PC-3 (cell line): ENCODE data around the gene ANKS1B. TPM values are rescaled to one million over a fixed set of nuclear protein-coding genes. Genes with fewer than 3 reads are reported as not detected.

Source experiments
- ATAC-seq: fragments of 200-7000 bp; cut with Tn5 transposase; 2 replicates; pipeline ENCODE4 v1.9.1; 2020; ENCODE audit warnings: mild to moderate bottlenecking, moderate library complexity
- BruUV-seq: library from RNA; stranded (reverse); fragments of 400-500 nt; replicated peaks from 2 replicates; lab custom pipeline; 2021; lab: Mats Ljungman, UMichigan
- CTCF ChIA-PET: fragments of 300-600 bp; sonication (Branson Sonifier 250); formaldehyde crosslinking; loops from one replicate; lab custom pipeline; 2022; ENCODE audit warnings: antibody characterized with exemption; lab: Charles Lee
- POLR2A ChIA-PET: fragments of 300-600 bp; sonication (Branson Sonifier 250); formaldehyde crosslinking; loops from one replicate; lab custom pipeline; 2022; ENCODE audit warnings: antibody characterized with exemption; ENCODE audit not compliant: unreplicated experiment; lab: Charles Lee
- DNase-seq: peaks from one replicate; pipeline ENCODE4 v3.0.0-alpha.2; 2015
- H2AFZ ChIP-seq: fragments of 300-600 bp; sonication (generic); 2 replicates; pipeline ENCODE4 v1.6.0; 2016; ENCODE audit warnings: antibody characterized with exemption, low read length
- H3F3A ChIP-seq: fragments of 300-600 bp; sonication (generic); one replicate; pipeline ENCODE4 v1.6.0; 2017; ENCODE audit warnings: antibody characterized with exemption, low read length, control low read depth, mild to moderate bottlenecking; ENCODE audit not compliant: unreplicated experiment
- H3K27ac ChIP-seq: fragments of 300-600 bp; sonication (generic); 2 replicates; pipeline ENCODE4 v1.5.1; 2016; ENCODE audit warnings: mild to moderate bottlenecking, low read length
- H3K27me3 ChIP-seq: fragments of 300-600 bp; sonication (generic); 2 replicates; pipeline ENCODE4 v1.6.1; 2016; ENCODE audit warnings: low read length, mixed read lengths
- H3K36me3 ChIP-seq: fragments of 300-600 bp; sonication (generic); 2 replicates; pipeline ENCODE4 v1.6.1; 2016; ENCODE audit warnings: low read depth, mixed run types, low read length, mixed read lengths
- H3K4me1 ChIP-seq: fragments of 300-600 bp; sonication (generic); 2 replicates; pipeline ENCODE4 v1.5.1; 2016; ENCODE audit warnings: low read length; ENCODE audit not compliant: insufficient read depth
- H3K4me2 ChIP-seq: fragments of 300-600 bp; sonication (generic); 2 replicates; pipeline ENCODE4 v1.6.0; 2016; ENCODE audit warnings: low read length
- H3K4me3 ChIP-seq: fragments of 300-600 bp; sonication (generic); 2 replicates; pipeline ENCODE4 v1.5.1; 2016; ENCODE audit warnings: mild to moderate bottlenecking, low read length, mixed read lengths
- H3K79me2 ChIP-seq: fragments of 300-600 bp; sonication (generic); 2 replicates; pipeline ENCODE4 v1.6.1; 2017; ENCODE audit warnings: low read length, mixed read lengths
- H3K9ac ChIP-seq: fragments of 300-600 bp; sonication (generic); 2 replicates; pipeline ENCODE4 v1.6.0; 2016; ENCODE audit warnings: mild to moderate bottlenecking, low read length
- H3K9me2 ChIP-seq: fragments of 300-600 bp; sonication (generic); replicated peaks from 2 replicates; pipeline ENCODE4 v1.6.1; 2016; ENCODE audit warnings: mixed run types, low read length, mixed read lengths
- H3K9me3 ChIP-seq: fragments of 300-600 bp; sonication (generic); 2 replicates; pipeline ENCODE4 v1.6.1; 2016; ENCODE audit warnings: low read length, mixed read lengths
- H4K20me1 ChIP-seq: fragments of 300-600 bp; sonication (generic); 2 replicates; pipeline ENCODE4 v1.6.1; 2016; ENCODE audit warnings: low read length, mixed read lengths
- CTCF ChIP-seq: fragments of 300-600 bp; sonication (generic); conservative IDR thresholded peaks from 2 replicates; pipeline ENCODE4 v1.5.1; 2017; ENCODE audit warnings: antibody characterized with exemption, low read depth, mild to moderate bottlenecking, low read length
- EZH2 ChIP-seq: fragments of 300-600 bp; sonication (generic); IDR thresholded peaks from one replicate; pipeline ENCODE4 v1.6.1; 2017; ENCODE audit warnings: antibody characterized with exemption, mild to moderate bottlenecking, low read length; ENCODE audit not compliant: unreplicated experiment
- EZH2phosphoT487 ChIP-seq: fragments of 300-600 bp; sonication (generic); IDR thresholded peaks from 2 replicates; pipeline ENCODE4 v1.6.1; 2018; ENCODE audit warnings: mild to moderate bottlenecking, antibody characterized with exemption, low read length, borderline replicate concordance
- intact Hi-C: fragments of 100-400 bp; cut with micrococcal nuclease; formaldehyde crosslinking; loops from 2 replicates; pipeline ENCODE4 v1.9.0; 2023
- total RNA-seq: library from RNA; depleted of rRNA; stranded (reverse); fragments of >200 nt; gene quantifications from 2 replicates; pipeline ENCODE4 v1.2.3, GENCODE V29; 2014

ANKS1B gene
- total RNA-seq, 1 experiment from 2014 or later = 0.07 TPM

GRCh38 chr12:98895086-98895651 lies 1089.6 kb downstream of the ANKS1B start:
- no peak overlapping the region for H3K27ac ChIP-seq
- H3K27me3 ChIP-seq = peaks cover 70% of the 10 kb centered on the region
- ATAC-seq (peak; percentile 24; the same call in 1 of the 2 replicates), DNase-seq (no peak)
- H3K4me3 ChIP-seq = no peak overlapping the region
- H4K20me1 ChIP-seq = no peaks in the 10 kb centered on the region
- H3K9me3 ChIP-seq = no peaks in the 10 kb centered on the region
- no peaks in the 10 kb centered on the region for H3K4me1 ChIP-seq
- no peak overlapping the region for H2AFZ ChIP-seq
- TF ChIP-seq CTCF (no peak), EZH2phosphoT487 (peak; percentile 53; the same call in 1 of the 2 replicates), EZH2 (peak; percentile 86)
- no peaks in the 10 kb centered on the region for H3K36me3 ChIP-seq
- no peaks in the 10 kb centered on the region for H3F3A ChIP-seq
- intact Hi-C loops = no loop called here
- ChIA-PET POLR2A (no interaction called here), CTCF (no interaction called here)
- H3K9me2 ChIP-seq = no peaks in the 10 kb centered on the region
- no peak overlapping the region for H3K9ac ChIP-seq
- BruUV-seq = no TSS peak
- H3K4me2 ChIP-seq = no peak overlapping the region
- H3K79me2 ChIP-seq = no peaks in the 10 kb centered on the region

DNA sequence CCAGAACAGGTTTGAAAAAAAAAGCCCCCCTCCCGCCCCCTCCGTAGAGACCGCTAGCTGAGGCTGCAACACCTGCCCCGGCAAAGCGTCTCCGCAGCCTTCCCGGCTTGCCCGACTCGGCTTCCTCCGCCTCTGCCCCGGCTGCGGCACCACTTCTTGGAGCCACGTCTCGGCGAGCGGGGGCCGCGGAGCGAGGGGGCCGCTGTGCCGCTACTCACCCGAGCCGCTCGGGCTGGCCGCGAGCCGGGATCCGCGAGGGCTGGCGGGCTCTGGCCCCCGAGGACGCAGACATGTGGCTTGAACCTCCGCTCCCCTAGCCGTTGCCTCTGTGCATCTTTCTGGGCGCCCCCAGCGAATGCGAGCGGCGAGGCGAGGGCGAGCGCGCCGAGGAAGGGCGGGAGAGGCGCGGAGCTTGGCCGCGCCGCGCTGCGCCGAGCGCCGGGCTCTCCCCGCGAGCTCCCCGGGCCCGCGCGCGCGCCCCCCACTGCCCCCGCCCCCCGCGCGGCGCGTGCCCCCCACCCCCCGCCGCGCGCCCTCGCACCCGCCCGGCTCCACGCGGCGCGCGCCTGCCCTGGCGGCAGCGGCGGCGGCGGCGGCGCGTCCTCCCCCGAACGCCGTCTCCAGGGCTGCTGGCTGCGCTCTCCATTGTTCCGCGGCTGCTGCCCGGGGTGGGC lies 1090.2 kb downstream of the ANKS1B start:
- Histone ChIP-seq H3K9me2 (no peaks in the 10 kb centered on the region), H3K79me2 (no peaks in the 10 kb centered on the region), H3K4me2 (no peak overlapping the region), H3K36me3 (no peaks in the 10 kb centered on the region), H3K4me3 (no peak overlapping the region), H2AFZ (no peak overlapping the region), H3K4me1 (no peaks in the 10 kb centered on the region), H4K20me1 (no peaks in the 10 kb centered on the region), H3K27ac (no peak overlapping the region), H3F3A (no peaks in the 10 kb centered on the region), H3K9me3 (no peaks in the 10 kb centered on the region), H3K9ac (no peak overlapping the region), H3K27me3 (peaks cover 76% of the 10 kb centered on the region)
- ChIA-PET POLR2A (no interaction called here), CTCF (no interaction called here)
- intact Hi-C loops = no loop called here
- DNase-seq (no peak), ATAC-seq (no peak; the same call in 1 of the 2 replicates)
- BruUV-seq = no TSS peak
- TF ChIP-seq EZH2phosphoT487 (peak; percentile 56; the same call in 1 of the 2 replicates), EZH2 (no peak)

DNA sequence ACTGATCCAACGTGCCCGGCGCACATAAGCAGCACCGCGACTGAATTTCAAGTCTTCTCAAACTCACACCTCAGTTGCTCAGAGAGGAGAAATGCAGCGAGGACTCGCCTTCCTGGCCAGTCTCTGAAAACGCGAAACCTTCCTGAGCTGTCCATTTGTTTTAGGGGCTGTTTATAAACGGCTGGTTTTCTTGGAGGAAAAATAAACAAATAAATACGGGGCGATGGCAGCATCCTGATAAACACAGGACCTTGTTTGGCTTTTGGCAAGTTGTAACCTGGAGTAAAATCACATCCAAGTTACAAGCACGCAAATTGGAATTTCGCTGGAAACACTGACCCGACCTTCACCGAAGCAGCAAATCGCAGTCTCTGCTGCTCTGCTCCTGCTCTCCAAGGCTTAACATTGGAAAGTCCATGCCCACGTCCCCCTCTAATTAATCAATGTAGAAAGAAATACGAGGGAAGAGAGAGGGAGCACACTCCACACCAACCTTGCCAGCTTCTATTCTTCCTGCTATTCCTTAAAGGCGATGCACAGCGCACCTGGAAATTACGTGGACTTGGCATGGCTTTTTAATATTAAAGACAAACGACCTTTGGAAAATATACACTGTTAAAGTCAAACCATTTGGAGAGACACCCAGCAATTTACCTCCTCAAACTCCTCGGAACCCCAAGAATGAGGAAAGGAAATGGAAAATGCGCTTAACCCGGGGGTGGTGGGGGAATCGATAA lies 1090.9 kb downstream of the ANKS1B start:
- H2AFZ ChIP-seq = no peak overlapping the region
- H3F3A ChIP-seq = no peaks in the 10 kb centered on the region
- no peak for DNase-seq
- intact Hi-C loops = no loop called here
- no peaks in the 10 kb centered on the region for H3K36me3 ChIP-seq
- ChIA-PET POLR2A (no interaction called here), CTCF (no interaction called here)
- H4K20me1 ChIP-seq = no peaks in the 10 kb centered on the region
- H3K27me3 ChIP-seq = peaks cover 81% of the 10 kb centered on the region
- H3K9ac ChIP-seq = no peak overlapping the region
- TF ChIP-seq EZH2phosphoT487 (no peak; the same call in 1 of the 2 replicates), CTCF (no peak), EZH2 (peak; percentile 60)
- no peaks in the 10 kb centered on the region for H3K79me2 ChIP-seq
- BruUV-seq = no TSS peak
- no peak overlapping the region for H3K4me2 ChIP-seq
- no peak overlapping the region for H3K27ac ChIP-seq
- no peak overlapping the region for H3K4me3 ChIP-seq
- H3K4me1 ChIP-seq = no peaks in the 10 kb centered on the region
- H3K9me2 ChIP-seq = no peaks in the 10 kb centered on the region
- no peaks in the 10 kb centered on the region for H3K9me3 ChIP-seq
- ATAC-seq = no peak
